Measurements from ENCODE around the gene CENPO. TPM values are rescaled to one million over a fixed set of nuclear protein-coding genes. Genes with fewer than 3 reads are reported as not detected.

CENPO gene
- total RNA-seq, 1 donor from 2014 or later, result 17.5 TPM

- H3K4me1 Mint-ChIP-seq (ENCODE audit: low read depth, unreplicated experiment), result peaks cover 7% of the 10 kb centered on the region
- H3K9me3 Mint-ChIP-seq (ENCODE audit: unreplicated experiment), result peaks cover 9% of the 10 kb centered on the region
Observed at GRCh38 chr2:24850944-24851343, 57.7 kb downstream of the CENPO start.

DNA sequence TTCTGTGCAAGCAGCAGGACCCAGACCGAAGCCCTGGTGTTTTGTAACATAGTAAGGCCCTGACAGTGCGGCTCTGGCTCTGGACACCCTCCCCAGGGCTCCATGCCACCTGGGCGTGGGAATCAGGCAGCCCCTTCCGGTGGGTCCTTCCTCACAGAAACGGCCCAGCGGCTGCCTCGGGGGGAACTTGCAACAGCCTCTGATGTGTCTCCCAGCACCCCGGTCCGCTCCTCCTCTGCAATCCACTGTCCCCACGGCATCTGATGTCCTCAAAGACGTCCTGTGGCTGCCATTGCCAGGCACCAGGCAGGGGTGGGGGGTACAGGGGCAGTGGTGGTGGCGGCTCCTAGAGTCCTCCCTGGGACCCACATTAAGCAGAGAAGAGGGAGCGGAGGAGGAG, 58.8 kb downstream of the CENPO start:
- TF ChIP-seq CTCF (IDR thresholded peaks at IDR 0.05; ENCODE audit: insufficient read depth, low read depth, low read length), result no peak
- no peak for TF ChIP-seq EZH2 (IDR thresholded peaks at IDR 0.05; ENCODE audit: insufficient read depth, low read length)
- Mint-ChIP-seq H3K9me3 (ENCODE audit: unreplicated experiment) (peaks cover 4% of the 10 kb centered on the region), H3K27ac (ENCODE audit: unreplicated experiment) (no peak overlapping the region), H3K4me3 (ENCODE audit: unreplicated experiment) (no peak overlapping the region), H3K27me3 (ENCODE audit: low read depth, unreplicated experiment) (no peaks in the 10 kb centered on the region), H3K36me3 (ENCODE audit: low read depth, unreplicated experiment) (peaks cover 12% of the 10 kb centered on the region), H3K4me1 (ENCODE audit: low read depth, unreplicated experiment) (peaks cover 16% of the 10 kb centered on the region)
- H3K9me3 ChIP-seq (ENCODE audit: insufficient read depth, low read depth, low read length), result no peaks in the 10 kb centered on the region
- no peaks in the 10 kb centered on the region for H3K36me3 ChIP-seq (ENCODE audit: insufficient read depth, low read length)
- no peaks in the 10 kb centered on the region for H4K20me1 ChIP-seq (ENCODE audit: insufficient read depth, low read length)
- no peaks in the 10 kb centered on the region for H3K79me2 ChIP-seq (ENCODE audit: insufficient read depth, low read length)
- H3K27ac ChIP-seq (ENCODE audit: low read depth, low read length), result no peak overlapping the region
- DNase-seq (ENCODE audit: low read depth) (no peak), FAIRE-seq (no peak)
- H3K4me1 ChIP-seq (ENCODE audit: insufficient read depth, low read length), result peaks cover 7% of the 10 kb centered on the region
- H3K9ac ChIP-seq (ENCODE audit: low read length), result no peak overlapping the region
- H2AFZ ChIP-seq (ENCODE audit: low read depth, low read length), result no peak overlapping the region
- no peak overlapping the region for H3K4me2 ChIP-seq (ENCODE audit: low read length)
- H3K4me3 ChIP-seq (ENCODE audit: insufficient read depth, low read depth, low read length), result no peak overlapping the region
- no peaks in the 10 kb centered on the region for H3K27me3 ChIP-seq (ENCODE audit: insufficient read depth, low read length)

More at GRCh38 chr2:24850944-24851343, 57.7 kb downstream of the CENPO start:
- no peak overlapping the region for H3K4me3 Mint-ChIP-seq (ENCODE audit: unreplicated experiment)
- Histone ChIP-seq H4K20me1 (ENCODE audit: insufficient read depth, low read length) (no peaks in the 10 kb centered on the region), H3K36me3 (ENCODE audit: insufficient read depth, low read length) (no peaks in the 10 kb centered on the region), H2AFZ (ENCODE audit: low read depth, low read length) (no peak overlapping the region), H3K4me2 (ENCODE audit: low read length) (no peak overlapping the region), H3K9ac (ENCODE audit: low read length) (no peak overlapping the region), H3K27ac (ENCODE audit: low read depth, low read length) (no peak overlapping the region), H3K4me1 (ENCODE audit: insufficient read depth, low read length) (peaks cover 6% of the 10 kb centered on the region), H3K9me3 (ENCODE audit: insufficient read depth, low read depth, low read length) (no peaks in the 10 kb centered on the region), H3K4me3 (ENCODE audit: insufficient read depth, low read depth, low read length) (no peak overlapping the region), H3K27me3 (ENCODE audit: insufficient read depth, low read length) (no peaks in the 10 kb centered on the region), H3K79me2 (ENCODE audit: insufficient read depth, low read length) (no peaks in the 10 kb centered on the region)
- H3K27ac Mint-ChIP-seq (ENCODE audit: unreplicated experiment), result no peak overlapping the region
- FAIRE-seq (no peak), DNase-seq (ENCODE audit: low read depth) (no peak)
- H3K27me3 Mint-ChIP-seq (ENCODE audit: low read depth, unreplicated experiment), result no peaks in the 10 kb centered on the region
- H3K36me3 Mint-ChIP-seq (ENCODE audit: low read depth, unreplicated experiment), result peaks cover 12% of the 10 kb centered on the region
- TF ChIP-seq CTCF (IDR thresholded peaks at IDR 0.05; ENCODE audit: insufficient read depth, low read depth, low read length), result no peak
- TF ChIP-seq EZH2 (IDR thresholded peaks at IDR 0.05; ENCODE audit: insufficient read depth, low read length), result no peak

GRCh38 chr2:24852431-24853020, 59.3 kb downstream of the CENPO start:
- Mint-ChIP-seq H3K27ac (ENCODE audit: unreplicated experiment) (no peak overlapping the region), H3K9me3 (ENCODE audit: unreplicated experiment) (peaks cover under 1% of the 10 kb centered on the region), H3K27me3 (ENCODE audit: low read depth, unreplicated experiment) (no peaks in the 10 kb centered on the region), H3K36me3 (ENCODE audit: low read depth, unreplicated experiment) (peaks cover 7% of the 10 kb centered on the region), H3K4me3 (ENCODE audit: unreplicated experiment) (no peak overlapping the region), H3K4me1 (ENCODE audit: low read depth, unreplicated experiment) (peaks cover 16% of the 10 kb centered on the region)
- Histone ChIP-seq H3K27ac (ENCODE audit: low read depth, low read length) (no peak overlapping the region), H3K4me2 (ENCODE audit: low read length) (no peak overlapping the region), H3K36me3 (ENCODE audit: insufficient read depth, low read length) (no peaks in the 10 kb centered on the region), H3K4me1 (ENCODE audit: insufficient read depth, low read length) (peaks cover 7% of the 10 kb centered on the region), H3K9me3 (ENCODE audit: insufficient read depth, low read depth, low read length) (no peaks in the 10 kb centered on the region), H3K27me3 (ENCODE audit: insufficient read depth, low read length) (no peaks in the 10 kb centered on the region), H4K20me1 (ENCODE audit: insufficient read depth, low read length) (no peaks in the 10 kb centered on the region), H3K9ac (ENCODE audit: low read length) (no peak overlapping the region), H2AFZ (ENCODE audit: low read depth, low read length) (no peak overlapping the region), H3K79me2 (ENCODE audit: insufficient read depth, low read length) (no peaks in the 10 kb centered on the region), H3K4me3 (ENCODE audit: insufficient read depth, low read depth, low read length) (no peak overlapping the region)
- no peak for FAIRE-seq
- no peak for DNase-seq (ENCODE audit: low read depth)
- TF ChIP-seq EZH2 (IDR thresholded peaks at IDR 0.05; ENCODE audit: insufficient read depth, low read length) (no peak), CTCF (IDR thresholded peaks at IDR 0.05; ENCODE audit: insufficient read depth, low read depth, low read length) (no peak)
